ENCODE results near the gene SLC25A21.
"Not testable (repeated sequence)": the region's sequence is repeated elsewhere in the genome, so short reads cannot be mapped to it uniquely, and the experiment has no call there.

The SLC25A21 gene

DNA sequence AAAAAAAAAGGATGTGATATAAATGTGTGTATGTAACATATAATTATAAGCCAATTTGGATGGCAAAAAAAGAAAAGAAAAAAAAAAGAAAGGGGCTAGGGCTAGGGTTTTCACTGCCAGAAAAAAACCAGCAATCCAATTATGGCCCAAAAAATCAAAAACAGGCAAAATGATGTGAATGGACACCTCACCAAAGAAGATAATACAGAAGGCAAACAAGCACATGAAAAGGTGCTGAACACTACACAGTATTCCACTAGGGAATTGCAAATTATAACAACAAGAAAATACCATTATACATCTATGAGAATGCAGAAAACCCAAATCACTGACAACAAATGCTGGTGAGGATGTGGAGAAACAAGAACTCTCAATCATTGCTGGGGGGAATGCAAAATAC lies 13.3 kb upstream of the SLC25A21 start:
- DNase-seq = no peak

DNA sequence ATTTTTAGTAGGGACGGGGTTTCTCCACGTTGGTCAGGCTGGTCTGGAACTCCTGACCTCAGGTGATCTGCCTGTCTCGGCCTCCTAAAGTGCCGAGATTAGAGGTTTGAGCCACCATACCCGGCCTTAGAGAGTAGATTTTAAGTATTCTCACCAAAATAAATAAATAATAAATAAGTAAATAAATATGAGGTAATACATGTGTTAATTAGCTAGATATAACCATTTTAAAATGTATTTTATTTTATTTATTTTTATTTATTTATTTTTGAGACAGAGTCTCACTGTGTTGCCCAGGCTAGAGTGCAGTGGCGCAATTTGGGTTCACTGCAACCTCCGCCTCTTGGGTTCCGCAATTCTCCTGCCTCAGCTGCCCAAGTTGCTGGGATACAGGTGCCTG lies 12.1 kb upstream of the SLC25A21 start:
- not testable (repeated sequence) for DNase-seq

DNA sequence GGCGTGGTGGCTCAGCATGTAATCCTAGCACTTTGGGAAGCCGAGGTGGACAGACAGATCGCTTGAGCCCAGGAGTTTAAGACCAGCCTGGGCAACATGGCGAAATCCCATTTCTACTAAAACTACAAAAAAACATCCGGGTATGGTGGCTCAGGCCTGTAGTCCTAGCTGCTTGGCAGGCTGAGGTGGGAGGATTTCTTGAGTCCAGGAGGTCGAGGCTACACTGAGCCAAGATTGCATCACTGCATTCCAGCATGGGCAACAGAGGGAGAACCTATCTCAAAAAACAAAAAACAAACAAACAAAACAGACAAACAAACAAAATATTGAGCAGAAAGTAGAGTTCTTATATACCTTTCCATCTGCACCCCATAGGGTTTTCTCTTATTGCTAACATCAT lies 9.0 kb upstream of the SLC25A21 start:
- no peak for DNase-seq

DNA sequence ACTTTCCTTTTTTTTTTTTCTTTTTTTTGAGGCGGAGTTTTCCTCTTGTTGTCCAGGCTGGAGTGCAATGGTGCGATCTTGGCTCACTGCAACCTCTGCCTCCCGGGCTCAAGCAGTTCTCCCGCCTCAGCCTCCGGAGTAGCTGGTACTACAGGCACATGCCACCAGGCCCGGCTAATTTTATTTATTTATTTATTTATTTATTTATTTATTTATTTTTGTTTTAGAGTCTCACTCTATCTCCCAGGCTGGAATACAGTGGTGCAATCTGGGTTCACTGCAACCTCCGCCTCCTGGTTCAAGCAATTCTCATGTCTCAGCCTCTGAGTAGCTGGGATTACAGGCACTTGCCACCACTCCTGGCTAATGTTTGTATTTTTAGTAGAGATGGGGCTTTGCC lies 8.5 kb upstream of the SLC25A21 start:
- DNase-seq = not testable (repeated sequence)

DNA sequence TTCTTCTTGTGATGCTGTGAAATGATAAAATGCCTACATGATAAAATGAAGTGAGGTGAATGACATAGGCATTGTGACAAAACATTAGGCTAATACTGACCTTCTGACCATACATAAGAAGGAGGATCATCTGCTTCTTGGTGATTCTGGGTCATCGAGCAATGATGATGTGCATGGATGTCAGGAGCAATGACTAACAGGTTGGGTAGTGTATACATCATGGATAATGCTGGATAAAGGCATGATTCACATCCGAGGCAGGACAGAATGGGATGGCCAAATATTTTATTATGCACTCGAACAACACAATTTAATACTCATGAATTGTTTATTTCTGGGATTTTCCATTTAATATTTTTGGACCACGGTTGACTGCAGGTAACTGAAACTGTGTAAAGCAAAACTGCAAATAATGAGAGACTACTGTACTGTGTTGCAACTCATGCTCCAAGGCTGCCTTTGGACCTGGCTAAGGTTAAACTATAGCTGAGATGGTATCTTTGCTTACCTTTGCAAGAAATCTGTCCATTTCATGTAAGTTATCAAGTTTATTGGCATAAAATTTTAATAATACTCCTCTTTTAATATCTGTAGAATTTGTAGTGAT lies 7.6 kb upstream of the SLC25A21 start:
- no peak for DNase-seq

DNA sequence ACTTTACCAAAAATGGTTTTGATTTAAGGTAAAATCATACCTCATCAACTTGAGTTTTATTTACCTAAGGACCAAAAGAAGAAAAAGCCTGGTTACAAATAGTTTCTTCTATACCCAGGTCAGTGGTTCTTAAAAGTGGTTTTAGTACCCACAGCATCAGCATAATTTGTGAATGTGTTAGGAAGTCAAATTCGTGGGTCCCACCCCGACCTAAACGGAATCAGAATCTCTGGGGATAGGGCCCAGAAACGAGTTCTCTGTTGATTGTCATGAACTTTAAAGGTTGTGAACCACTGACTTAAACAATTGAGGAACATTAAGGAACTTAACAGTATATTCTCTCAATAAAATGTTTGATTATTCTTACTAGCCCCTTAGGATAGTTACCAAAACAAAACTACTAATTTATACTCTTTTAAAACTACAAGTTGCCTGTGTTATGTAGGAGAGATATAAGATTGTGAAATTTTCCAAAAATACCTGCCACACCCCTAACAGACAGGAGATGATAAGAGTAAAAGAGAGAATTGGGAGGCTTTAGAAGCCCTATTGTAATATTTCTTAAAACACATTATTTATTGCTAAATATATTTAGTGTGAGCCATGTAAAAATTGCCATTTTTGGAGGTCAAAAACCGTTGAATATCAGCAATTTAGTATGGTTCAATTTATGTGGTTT lies 669 bp upstream of the SLC25A21 start:
- DNase-seq = no peak

DNA sequence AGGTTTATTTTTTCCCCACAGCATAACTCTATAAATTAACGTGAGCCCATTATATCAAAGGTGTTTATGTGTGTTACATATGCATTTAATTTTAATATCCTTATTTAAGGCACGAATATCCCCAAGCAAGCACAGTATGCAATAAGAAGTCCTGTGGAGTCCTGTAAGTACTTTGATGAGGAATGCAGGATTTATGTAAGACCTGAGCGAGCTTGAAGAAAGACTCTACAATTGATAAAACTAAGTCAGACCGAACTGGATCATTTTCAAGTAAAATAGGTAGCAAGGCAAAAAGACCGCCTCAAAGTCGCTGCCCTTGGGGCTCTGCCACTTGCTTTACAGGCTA lies 755 bp downstream of the SLC25A21 start:
- no peak for DNase-seq

DNA sequence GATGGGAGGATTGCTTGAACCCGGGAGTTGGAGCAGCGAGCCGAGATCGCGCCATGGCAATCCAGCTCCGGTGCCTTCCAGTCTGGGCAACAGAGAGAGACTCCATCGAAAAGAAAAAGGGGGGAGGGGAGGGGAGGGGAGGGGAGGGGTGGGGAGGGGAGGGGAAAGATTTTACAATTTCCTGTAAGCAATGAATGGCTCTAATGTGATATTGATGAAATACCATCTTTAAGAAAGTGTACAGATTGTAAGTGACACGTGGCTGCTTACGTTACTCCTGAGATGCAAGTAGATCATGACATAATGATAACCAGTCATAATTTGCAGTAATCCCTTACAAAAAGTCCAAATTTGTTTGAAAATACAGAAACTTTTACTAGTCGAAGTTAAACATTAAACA lies 1.4 kb downstream of the SLC25A21 start:
- DNase-seq = no peak

DNA sequence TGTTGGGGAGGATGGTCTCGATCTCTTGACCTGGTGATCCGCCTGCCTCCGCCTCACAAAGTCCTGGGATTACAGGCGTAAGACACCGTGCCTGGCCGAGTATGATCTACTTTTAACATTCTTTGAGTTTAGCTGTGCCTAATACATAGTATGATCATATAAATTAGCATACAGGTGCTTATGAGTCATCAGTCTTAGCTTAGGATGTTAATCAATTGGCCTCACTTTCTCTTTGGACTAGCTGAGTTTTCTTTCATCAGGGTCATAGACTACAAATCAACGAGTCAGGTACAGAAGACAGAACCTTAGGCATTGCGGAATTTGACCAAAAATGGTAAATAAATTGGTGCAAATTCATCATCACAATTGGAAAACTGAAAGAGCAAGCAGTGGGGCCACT lies 2.2 kb downstream of the SLC25A21 start:
- no peak for DNase-seq

DNA sequence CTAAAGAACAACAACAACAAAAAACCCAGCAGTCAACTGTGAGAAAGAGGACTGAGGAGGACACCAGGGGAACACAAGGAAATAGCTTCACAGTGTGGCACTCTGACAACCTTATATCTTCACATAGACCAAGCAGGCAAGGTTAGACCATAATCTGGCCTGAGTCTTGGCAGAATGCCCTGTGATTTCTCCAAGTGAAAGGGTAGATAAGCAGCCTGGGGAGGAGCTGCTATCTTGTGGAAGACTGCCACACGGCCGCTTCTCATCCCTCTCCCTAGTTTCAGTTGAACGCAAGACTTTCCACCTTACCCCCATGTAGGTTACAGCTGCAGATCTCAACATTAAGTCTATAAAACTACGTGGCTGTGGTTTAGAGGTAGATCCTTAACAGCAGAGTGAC lies 3.7 kb downstream of the SLC25A21 start:
- no peak for DNase-seq

DNA sequence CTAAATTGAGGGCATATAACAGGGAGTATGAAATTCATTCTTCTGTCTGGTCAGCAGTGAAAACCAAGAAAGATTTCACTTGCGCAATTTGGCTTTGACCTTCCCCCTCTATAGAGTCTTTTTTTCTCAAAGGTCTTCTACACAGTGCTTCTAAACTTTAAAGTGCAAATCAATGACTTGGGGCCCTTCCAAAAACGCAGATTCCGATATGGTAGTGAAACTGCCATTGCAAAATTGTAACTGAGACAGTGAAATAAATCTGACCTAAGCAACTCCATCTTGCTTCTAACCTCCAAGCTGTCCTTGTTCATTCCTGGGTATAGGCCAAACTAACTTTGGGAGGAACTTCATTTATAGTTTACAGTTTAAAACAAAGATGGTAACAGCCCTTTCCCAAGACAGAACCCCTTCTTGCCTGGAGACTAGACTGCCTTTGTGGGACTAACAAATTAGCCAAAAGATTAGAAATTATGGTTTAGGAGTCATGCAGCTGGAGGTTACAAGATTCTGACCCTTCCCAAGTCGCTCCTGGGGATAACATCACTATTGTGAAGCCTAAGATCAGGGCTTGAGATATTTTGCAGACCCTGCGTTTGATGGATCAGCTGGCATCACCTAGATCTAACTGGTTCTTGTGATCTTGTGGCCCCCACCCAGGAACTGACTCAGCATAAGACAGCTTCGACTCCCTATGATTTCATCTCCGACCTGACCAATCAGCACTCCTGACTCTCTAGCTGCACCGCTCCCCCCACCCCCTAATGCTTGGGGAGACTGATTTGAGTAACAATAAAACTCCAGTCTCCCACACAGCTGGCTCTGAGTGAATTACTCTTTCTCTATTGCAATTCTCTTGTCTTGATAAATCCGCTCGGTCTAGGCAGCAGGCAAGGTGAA lies 5.0 kb downstream of the SLC25A21 start:
- DNase-seq = no peak

DNA sequence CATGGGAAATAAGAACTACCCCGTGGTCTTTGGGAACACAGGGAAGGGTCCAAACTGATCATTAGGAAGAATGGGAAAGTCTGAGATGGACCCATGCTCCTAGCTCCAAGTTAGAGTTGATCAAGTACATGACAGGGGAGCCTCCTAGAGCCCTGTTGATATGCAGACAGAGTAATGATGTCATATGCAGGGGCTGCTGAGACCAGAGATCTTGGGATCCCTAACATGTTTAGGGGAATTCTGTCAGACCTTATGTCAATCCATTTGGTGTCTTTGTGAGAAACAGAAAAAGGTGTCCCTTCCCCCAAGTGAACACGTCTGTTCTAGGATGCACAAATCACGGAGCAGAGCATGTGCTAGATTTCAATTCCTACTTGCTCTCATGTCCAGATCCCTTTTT lies 6.6 kb downstream of the SLC25A21 start:
- no peak for DNase-seq

DNA sequence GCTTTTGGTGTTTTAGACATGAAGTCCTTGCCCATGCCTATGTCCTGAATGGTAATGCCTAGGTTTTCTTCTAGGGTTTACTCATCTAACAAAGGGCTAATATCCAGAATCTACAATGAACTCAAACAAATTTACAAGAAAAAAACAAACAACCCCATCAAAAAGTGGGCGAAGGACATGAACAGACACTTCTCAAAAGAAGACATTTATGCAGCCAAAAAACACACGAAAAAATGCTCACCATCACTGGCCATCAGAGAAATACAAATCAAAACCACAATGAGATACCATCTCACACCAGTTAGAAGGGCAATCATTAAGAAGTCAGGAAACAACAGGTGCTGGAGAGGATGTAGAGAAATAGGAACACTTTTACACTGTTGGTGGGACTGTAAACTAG lies 10.1 kb downstream of the SLC25A21 start:
- not testable (repeated sequence) for DNase-seq

DNA sequence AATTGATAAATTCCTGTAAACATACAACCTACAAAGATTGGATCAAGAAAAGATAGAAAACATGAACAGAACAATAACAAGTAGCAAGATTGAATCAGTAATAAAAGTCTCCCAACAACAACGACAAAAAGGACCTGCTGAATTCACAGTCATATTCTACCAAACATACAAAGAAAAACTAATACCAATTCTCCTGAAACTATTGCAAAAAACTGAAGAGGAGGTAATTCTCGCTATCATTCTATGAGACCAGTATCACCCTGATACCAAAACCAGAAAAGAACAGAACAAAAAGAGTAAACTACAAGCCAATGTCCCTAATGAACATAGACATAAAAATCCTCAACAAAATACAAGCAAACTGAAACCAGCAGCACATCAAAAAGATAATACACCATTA lies 14.4 kb downstream of the SLC25A21 start:
- no peak for DNase-seq

DNA sequence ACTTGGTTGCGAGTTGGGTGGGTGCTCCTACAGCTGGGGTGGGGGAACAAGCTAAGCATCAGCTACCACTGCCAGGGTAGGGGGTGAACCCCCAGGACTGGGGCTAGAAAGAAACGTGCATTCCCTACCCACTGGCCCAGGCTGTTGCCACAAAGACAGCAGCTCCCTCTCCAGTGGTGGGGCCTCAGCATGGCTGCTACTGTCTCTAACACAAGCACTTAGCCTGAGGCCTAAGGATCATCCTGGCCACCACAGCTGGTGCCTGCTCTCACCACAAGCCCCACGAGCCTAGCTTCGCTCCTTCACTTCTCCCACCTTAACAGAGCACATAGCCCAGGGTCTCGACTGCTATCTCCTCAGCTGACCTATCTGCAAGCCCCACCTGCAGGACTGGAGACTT lies 18.9 kb downstream of the SLC25A21 start:
- DNase-seq = no peak

DNA sequence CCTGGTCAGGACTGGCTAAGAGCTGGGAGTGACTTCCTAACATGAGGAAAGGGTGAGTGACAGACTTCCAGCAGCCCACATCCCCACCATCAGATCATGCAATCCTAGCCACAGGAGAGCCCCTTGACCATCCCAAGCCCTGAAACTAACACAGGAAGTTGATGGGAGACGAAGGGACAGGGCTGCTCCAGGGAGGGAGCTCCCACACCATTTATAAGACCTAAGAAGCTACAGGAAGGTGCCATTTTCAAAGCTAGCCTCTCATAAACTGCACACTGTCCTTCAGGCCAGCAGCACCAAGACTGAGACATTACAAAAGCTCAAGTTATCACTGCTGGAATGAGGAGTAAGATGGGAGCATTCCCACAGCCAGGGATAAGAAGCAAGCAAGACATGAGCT lies 19.4 kb downstream of the SLC25A21 start:
- DNase-seq = no peak

DNA sequence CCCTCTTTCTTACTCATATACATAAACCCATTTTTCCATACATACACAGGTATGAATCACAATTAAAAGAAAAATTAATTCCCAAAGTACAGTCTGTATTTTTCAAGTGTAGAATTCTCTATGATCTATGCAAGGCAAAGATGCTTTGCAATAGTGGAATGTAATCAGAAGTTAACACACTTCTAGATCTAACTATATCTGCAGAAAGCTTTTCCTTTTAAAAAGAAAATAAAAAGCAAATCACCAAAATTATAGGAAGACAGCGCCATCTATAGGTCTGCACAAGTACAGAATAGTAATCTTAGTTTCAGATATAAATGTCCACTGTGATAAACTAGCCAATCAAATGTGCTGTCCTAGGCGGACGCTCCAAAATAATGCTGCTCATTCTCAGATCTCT lies 22.0 kb downstream of the SLC25A21 start:
- no peak for DNase-seq

DNA sequence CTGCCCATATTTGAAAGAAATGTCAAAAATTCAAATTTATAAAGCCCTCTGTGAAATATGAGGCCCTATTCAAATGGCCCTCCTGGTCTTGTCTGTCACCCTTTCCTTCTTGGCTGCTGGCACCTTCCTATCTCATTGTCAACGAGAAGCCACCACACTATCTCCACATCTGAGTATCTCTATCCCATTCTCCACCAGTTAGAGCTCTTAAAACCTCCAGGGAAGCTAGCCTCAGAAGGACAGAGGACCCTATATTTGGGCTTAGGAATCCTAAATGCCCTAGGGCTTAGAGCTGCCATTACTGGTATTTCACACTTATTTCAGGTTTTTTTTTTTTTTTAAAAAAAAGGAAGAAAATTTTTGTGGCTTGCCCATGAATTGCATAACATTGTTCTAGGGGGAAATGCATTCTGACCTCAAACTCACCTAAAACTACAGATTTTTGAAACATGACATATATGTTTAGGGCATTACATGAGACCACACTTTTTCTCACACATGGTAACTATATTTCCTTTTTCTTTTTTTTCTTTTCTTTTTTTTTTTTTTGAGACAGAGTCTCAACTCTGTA lies 25.0 kb downstream of the SLC25A21 start:
- no peak for DNase-seq

DNA sequence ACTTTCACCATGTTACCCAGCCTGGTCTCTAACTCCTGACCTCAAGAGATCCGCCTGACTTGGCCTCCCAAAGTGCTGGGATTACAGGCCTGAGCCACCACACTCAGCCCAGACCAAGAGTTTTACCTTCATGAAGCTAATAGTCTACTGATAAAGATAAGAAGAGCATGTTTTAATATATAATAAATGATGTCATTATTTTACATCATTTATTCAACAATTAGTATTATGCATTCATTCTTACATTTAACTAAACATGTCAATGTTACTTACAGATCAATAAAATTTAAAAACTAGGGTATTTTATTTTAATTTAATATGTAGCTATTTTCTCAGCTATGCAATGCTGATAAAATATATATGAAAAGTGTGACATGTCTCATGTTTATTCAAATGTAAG lies 26.0 kb downstream of the SLC25A21 start:
- DNase-seq = not testable (repeated sequence)

DNA sequence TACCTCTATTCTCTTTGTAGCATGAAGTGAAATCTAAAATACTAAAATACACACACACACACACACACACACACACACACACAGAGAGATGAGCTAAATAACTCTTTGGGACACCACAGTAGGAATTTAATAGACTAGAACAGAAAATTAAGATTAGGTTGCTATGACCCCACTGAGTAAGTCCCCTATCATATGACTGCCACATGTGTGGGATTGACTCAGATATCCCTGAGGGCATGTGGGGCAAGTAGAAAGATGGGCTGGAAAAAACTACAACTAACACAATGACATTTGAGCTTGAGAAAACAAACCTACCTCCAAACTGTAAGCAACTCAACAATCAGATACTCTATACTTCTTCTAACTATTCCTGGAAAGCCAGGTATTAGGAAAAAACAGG lies 27.0 kb downstream of the SLC25A21 start:
- DNase-seq = no peak

DNA sequence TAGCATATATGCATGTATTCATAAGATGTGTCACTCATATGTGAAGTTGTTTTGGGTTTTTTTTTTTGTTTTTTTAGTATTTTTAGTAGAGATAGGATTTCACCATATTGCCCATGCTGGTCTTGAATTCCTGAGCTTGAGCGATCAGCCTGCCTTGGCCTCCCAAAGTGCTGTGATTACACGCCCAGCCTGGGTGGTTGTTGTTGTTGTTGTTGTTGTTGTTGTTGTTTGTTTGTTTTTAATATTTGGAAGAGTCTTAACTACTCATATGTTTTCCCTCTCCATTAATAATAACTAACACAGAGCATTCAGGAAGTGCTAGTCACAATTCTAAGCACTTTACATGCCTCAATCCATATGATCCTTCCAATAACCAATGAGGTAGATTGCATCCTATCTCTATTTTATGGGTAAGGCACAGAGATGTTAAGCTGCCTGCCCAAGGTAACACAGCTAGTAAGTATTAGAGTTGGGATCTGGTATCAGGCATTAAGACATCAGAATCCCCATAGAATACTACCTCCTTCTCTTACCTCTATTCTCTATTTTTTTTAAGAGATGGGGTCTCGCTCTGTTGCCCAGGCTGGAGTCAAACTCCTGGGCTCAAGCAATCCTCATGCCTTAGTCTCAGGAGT lies 27.6 kb downstream of the SLC25A21 start:
- no peak for DNase-seq

DNA sequence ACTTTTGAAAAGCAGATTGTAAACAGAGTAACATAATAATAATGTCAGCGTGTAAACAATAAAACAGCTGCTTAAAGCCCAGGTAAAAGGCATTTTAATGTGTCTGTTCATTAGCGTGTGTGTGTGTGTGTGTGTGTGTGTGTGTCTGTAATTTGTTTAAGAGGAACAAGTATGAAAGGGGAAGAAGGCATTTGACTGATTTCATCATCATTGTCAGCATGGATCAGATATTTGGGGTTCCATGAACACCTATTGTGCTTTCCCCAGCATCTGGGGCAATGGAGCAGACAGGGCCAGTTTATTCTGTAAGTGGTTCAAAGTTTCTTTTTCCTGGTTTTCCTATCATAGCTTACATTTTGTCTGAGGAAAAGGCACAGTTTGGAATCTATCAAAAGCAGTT lies 28.9 kb downstream of the SLC25A21 start:
- no peak for DNase-seq

DNA sequence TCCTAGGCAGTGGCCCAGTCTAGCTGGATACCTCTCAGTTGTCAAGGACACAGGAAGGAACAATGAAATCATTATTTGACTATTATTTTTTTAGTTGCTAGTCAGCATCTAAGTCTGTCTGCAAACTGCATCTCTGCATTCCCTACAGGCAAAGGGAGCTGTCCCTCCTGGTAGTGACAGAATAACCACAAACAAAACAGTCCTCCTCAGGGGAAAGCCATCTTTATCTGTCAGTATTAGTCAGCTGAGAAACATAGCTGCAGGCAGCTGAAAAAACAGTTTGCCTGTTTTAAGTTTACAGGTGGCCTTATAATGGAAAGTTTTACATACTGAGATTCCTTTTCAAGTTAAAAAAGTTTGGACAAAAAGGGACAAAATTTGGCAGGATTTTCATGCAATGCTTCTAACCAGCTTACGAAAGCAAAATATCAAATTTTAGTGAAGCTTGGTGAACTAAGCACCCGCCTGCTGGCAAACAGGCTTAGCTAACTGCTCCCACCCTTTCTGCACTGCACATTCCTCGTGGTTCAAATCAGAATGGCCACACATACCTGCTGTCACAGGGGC lies 29.5 kb downstream of the SLC25A21 start:
- no peak for DNase-seq
